ENCODE results near the gene PLEKHA5.

GRCh38 chr12:19171731-19172130 is 42.2 kb downstream of the PLEKHA5 start:
- TF ChIP-seq, protein P1, sequence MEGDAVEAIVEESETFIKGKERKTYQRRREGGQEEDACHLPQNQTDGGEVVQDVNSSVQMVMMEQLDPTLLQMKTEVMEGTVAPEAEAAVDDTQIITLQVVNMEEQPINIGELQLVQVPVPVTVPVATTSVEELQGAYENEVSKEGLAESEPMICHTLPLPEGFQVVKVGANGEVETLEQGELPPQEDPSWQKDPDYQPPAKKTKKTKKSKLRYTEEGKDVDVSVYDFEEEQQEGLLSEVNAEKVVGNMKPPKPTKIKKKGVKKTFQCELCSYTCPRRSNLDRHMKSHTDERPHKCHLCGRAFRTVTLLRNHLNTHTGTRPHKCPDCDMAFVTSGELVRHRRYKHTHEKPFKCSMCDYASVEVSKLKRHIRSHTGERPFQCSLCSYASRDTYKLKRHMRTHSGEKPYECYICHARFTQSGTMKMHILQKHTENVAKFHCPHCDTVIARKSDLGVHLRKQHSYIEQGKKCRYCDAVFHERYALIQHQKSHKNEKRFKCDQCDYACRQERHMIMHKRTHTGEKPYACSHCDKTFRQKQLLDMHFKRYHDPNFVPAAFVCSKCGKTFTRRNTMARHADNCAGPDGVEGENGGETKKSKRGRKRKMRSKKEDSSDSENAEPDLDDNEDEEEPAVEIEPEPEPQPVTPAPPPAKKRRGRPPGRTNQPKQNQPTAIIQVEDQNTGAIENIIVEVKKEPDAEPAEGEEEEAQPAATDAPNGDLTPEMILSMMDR (optimal IDR thresholded peaks at IDR 0.05 in 1 of 3, IDR thresholded peaks at IDR 0.05 in 1 of 3, conservative IDR thresholded peaks at IDR 0.05 in 1 of 3; ENCODE audit: extremely low read depth in 1 of 3, insufficient read depth in 2 of 3, low read length in 3 of 3) = no peak
- no peak for TF ChIP-seq EZH2 (IDR thresholded peaks at IDR 0.05; ENCODE audit: low read length)

Data from keratinocyte (primary cell).